Measurements from ENCODE around the gene RAP1GDS1.

The RAP1GDS1 gene, protein sequence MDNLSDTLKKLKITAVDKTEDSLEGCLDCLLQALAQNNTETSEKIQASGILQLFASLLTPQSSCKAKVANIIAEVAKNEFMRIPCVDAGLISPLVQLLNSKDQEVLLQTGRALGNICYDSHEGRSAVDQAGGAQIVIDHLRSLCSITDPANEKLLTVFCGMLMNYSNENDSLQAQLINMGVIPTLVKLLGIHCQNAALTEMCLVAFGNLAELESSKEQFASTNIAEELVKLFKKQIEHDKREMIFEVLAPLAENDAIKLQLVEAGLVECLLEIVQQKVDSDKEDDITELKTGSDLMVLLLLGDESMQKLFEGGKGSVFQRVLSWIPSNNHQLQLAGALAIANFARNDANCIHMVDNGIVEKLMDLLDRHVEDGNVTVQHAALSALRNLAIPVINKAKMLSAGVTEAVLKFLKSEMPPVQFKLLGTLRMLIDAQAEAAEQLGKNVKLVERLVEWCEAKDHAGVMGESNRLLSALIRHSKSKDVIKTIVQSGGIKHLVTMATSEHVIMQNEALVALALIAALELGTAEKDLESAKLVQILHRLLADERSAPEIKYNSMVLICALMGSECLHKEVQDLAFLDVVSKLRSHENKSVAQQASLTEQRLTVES

DNA sequence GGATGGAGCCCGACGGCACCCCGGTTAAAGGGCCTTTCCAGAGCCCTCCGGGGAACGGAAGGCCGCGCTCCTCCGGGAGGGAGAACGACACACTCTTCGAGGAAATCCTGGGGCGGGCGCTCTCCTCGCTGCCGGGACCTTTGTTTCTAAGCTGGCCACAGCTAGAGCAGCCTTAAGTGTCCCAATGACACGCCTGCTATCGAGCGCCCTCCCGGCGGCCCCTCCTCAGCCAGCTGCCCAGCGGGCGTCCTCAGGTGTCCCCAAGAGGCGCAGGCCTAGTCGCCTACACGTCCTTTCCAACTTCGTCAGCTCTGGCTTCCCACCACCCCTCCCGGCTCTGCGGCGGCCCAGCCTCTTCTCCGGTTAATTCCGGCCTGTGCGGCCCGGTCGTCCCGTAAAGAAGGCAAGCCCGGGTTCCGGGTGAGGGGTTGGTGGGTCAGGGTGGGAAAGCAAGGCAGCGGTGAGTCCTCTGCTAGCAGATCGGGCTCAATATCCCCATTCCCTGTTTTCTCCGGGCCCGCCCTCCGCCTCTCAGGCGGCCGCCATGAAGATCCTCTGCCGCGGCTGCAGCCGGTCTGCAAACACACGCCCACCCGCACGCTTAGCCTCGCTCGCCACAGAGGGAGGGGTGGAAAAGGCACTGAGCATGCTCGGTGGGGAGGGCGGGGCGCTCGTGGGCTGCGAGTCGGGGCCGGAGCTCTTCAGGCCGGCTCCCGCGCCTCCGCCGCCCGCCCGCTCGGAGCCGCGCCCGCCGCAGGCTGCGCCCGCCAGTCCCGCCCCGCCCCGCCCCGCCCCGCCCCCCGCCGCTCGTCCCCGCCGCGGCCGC is at the start of gene RAP1GDS1:
Gene RAP1GDS1, plus strand, starts transcription at position 806 of the 826 bp plus-strand sequence. CDS start 182 bp downstream, outside the sequence.
- ATAC-seq, result peak; percentile 85 to 88

DNA sequence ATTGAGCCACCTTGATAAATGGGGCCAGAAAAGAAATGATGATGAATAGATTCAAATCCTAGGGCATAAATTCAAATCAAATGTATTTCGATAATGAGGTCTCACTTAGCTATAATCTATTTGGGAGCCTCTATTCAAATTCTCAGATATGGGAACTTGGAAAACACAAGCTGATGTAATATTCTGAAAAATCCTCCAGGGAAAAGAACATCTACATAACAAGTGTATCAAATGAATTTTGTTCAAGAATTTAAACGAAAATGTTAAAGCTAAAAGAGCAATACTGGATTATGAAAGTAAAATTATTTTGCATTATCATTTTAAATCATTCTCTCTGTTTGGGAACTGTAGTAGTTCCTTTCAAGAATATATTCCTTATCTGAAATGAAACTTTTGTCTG is 38.9 kb upstream of the RAP1GDS1 start:
- no peak for ATAC-seq

DNA sequence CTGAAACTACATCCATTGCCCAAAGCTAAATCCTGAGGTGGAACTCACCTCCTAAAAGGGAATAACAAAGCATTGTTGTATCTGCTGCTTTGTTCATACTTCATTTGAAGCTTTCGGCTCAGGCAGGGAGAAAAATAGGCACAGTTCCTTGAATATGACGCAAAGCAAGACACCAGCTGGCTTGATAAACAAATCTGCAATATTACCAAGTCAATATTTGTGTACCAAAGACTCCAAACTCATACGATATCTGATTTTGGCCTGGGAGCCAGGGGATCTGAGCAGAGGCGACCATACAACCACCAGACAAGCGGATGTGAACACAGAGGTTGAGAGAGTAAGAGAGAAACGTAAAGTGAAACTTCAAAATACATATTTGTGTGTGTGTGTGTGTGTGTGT is 34.8 kb upstream of the RAP1GDS1 start:
- no peak for ATAC-seq

DNA sequence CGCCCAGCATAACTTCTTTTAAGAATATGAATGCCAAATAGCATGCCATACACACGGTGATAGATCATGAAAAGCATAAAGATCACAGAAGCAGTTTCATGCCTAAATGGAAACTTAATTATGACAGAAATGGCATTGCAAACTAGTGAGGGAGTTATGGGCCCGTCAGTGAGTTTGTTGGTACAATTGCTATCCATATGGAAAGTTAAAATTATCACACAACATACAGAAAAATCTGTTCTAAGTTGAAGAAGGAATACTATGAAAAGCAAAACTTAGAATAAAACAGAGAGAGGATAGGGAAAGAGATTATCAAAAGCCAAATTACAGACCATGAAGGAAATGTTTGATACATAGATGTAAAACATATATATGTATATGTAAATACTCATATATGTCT is 30.2 kb upstream of the RAP1GDS1 start:
- no peak for ATAC-seq

DNA sequence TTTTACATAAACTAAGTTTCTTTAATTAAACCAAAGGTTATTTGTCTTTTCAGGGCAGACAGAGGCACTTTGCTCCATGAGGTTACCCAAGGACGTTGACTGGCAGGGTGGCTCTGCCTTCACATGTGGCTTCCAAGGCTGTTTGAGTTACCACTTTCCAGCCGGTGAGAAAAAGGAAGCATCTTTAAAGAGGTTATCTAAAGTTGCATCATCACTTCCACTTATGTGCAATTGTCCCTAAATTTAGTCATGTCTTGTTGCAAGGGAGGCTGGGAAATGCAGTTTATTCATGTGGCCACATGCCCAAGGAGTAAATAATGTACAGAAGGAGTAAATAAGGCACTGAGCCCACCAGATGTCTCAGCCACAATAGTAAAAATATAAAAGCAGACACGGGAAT is 29.0 kb upstream of the RAP1GDS1 start:
- ATAC-seq, result no peak

DNA sequence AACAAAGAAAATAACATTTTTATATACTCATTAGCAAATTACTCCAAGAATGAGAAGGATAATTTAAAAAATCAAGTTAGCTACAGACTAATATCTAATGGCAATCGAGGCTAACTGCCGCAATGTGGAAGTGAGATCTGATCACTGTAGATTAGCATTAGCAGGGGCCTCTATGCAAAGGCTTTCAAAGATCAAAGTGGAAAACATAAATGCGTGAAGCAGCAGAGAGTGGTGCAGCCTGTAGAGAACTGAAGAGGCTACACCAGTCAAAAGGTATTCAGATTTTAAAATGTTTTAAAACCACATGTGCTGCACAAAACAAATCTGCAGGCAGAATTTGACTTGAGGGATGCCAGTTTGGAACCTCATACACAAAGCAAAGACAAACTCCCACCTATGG is 24.0 kb upstream of the RAP1GDS1 start:
- ATAC-seq, result no peak

DNA sequence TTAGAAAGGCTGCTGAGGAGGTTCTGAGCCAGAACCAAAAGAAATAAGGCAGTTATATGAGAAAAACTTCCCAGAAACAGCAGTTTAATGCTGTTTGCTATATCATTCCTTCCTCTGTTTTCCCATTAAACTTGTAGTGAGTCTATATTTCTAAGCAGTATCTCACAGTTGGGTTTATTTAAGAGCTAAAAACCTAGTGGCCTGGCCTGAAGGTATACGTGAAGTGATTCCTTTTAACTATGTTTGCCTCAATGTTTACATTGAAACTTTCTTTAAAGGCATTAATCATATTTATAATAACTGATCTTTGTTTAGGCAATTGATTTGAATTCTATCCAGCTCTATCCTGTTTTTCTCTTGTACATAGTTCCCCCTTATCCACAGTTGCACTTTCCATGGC is 19.1 kb upstream of the RAP1GDS1 start:
- ATAC-seq, result no peak

DNA sequence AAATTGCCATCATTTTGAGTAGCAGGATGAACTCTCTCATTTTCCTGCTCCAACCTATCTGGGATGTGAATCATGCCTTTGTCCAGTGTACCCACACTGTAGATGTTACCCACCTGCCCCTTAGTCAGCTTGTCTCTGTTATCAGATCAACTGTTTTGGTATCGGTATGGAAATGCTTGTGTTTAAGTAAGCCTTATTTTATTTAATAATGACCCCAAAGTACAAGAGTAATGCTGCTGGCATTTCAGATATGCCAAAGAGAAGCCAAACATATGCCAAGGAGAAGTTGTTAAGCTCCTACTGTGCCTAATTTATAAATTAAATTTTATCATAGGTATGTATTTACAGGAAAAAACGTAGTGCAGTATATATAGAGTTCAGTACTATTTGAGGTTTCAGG is 18.6 kb upstream of the RAP1GDS1 start:
- ATAC-seq, result no peak

DNA sequence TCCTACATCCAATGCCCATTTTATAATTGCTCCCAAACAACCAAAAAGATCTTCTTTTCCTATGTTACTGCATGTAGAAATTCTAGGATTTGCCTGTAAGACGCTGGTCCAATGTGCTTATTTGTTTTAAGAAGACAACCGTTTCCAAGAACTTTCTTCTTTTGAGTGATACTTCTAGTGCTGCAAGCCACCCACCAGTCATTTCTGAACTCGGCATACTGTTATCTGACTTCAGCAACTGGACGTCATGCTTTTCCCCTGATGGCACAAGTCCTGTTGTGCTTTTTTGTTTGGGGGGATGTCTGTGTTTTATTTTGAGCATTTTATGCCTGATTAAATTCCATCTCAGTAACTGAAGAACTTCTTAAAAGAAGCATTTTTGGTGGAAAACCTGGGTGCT is 16.0 kb upstream of the RAP1GDS1 start:
- no peak for ATAC-seq

DNA sequence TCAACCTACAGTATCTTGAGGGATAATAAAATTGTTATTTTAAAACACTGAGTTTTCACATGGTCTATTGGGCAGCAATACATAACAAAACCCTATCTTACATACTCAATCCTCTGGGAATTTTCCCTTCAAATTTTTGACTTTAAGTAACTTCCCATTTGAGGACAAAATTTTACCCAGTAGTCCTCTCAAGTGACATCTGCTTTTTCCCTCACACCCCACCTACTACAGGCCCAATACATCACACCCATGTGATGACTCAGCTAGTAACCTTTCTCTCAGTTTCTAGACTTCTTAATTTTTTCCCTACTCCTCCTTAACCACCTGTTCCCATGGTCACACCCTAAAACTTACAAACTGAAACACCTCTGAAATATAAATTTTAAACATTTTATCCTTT is 12.2 kb upstream of the RAP1GDS1 start:
- ATAC-seq, result peak; percentile 77 to 79

DNA sequence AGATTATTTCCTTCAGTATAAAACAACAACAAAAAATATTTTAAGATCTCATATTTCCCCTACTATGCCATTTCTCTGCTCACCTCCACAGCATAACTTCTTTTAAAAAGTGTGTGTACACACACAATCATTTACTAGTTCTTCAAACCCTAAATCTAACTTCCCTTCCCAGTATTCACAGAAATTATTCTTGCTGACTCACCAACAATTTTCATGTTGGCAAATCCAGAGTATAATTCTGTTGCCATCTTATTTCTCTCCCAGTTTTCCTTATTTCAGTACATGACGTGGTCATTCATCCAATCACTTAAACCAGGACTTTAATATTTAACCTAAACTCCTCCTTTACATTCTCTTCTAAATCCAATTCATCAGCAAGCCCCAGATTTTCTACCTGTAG is 11.4 kb upstream of the RAP1GDS1 start:
- ATAC-seq, result no peak

DNA sequence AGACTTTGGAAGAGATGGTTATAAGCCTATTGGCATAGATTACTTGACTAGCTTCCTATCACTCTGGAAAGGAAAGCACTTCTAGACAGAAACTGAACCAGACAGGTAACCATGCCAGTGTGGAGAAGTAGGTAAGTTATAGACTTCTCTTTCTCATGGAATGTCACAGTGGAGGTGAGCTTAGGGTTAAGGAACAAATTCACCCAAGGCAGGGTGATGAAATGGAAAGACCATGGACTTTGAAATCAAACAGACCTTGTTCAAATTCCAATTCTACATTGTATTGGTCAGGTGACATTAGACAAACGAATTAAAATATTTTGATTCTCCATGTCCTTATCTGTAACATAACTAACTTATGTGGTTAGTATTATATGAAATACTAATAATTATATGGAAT is 7.7 kb upstream of the RAP1GDS1 start:
- ATAC-seq, result no peak

DNA sequence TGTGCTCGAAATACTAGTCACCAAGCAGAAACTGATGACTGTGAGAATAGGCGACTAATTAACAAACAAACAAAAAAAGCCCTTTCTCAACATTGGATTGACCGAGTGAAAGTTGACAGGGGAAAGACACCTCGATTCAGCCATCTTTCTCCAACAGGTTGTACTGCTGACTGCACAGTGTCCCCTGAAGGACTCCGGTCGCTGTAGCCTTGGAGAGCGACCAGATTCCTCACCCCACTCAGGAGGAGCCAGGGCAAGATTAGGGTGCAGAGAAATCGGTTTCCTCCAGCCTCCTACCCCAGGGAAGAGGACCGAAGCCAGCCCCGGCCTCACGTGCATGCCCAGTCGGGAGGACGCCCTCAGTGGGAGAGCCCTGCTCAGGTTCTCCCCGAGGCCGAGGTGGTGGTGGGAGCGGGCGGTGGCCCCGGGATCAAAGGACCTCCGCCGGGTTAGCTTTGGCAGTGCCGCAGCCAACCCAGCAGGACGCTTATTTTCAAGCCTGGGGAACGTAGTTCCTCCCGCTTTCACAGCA is 1.1 kb upstream of the RAP1GDS1 start:
- no peak for ATAC-seq

DNA sequence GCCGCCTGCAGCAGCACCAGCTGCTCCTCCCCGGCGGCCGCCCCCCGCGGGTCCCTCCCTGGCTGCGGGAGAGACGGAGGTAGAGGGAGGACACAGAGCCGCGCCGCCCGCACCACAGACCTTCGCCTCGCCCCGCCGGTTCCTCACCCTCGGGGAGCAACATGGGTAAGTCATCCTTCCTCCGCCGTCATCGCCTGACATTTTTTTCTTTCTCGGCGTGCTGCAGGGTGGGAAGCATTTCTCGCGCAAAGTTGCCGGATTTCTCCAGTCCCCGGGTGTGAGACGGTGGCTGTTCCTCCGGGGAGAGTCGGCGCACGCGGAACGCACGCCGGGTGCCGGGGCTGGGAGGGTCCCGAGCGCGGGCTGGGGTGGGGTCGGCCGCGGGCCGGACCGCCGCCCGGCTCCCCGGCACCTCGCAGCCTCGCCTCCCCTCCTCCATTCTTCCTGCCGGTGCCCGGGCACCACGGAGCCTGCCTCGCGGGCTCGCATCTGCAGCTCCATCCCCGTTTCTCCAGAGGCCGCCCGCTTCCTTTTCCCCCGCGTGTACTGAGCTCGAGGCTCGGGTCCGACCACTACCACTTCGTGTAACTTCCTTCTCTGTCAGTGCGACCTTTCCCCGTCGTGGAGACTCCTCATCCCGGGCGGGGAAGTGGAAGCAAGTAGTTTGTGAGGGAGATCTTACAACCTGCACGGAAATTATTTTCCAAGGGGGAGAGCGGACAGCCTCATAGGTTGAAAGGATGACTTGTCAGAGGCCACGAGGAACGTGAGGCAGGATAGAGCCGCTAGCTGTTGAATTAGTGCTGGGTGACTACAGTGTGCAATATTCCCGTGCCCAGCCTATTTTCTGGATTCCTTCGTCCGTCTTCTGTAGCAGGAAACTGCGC is 464 bp downstream of the RAP1GDS1 start:
- peak; percentile 3 to 5 for ATAC-seq

DNA sequence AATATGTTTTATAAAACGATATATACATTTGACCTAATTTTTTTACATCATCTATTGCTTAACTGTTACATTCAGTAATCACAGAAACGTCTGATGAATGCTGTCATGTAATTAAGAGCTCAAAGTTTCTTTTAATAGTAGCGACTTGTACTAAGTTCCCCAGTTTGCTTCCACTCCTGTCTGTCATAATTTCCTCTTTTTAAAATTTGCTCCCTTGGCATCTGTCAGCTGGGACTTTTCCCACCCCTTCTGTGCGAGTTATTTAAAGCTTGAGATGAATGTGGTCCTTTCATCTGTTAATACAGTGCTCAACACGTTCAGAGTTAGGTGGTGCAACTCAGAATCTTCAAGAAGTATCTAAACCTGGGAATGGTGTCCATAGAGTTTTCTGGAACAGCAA is 1.2 kb downstream of the RAP1GDS1 start:
- no peak for ATAC-seq

DNA sequence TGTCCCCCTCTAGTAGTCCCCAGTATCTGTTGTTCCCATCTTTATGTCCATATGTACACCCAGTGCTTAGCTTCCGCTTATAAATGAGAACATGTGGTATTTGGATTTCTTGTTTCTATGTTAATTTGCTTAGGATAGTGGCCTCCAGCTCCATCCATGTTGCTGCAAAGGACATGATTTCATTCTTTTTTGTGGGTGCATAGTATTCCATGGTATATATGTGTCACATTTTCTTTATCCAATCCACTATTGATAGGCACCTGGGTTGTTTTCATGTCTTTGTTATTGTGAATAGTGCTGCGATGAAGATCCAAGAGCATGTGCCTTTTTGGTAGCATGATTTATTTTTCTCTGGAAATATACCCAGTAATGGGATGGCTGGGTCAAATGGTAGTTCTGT is 6.3 kb downstream of the RAP1GDS1 start:
- ATAC-seq, result no peak

DNA sequence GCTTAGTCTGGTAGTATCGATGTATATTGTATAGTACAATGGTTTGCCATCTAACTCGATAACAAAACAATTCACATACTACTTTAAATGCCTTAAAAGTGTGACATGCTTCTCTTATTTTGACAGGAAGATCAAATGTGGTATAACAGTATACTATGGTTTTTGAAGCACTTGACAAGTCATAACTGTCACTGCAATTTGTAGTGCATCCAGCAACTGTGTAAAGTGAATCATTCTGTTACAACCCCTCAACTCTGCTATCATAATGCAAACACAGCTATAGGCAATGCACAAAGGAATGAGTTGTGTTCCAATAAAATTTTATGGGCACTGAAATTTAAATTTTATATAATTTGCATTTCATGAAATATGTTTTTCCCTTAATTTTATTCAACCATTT is 14.0 kb downstream of the RAP1GDS1 start:
- ATAC-seq, result peak; percentile 92

DNA sequence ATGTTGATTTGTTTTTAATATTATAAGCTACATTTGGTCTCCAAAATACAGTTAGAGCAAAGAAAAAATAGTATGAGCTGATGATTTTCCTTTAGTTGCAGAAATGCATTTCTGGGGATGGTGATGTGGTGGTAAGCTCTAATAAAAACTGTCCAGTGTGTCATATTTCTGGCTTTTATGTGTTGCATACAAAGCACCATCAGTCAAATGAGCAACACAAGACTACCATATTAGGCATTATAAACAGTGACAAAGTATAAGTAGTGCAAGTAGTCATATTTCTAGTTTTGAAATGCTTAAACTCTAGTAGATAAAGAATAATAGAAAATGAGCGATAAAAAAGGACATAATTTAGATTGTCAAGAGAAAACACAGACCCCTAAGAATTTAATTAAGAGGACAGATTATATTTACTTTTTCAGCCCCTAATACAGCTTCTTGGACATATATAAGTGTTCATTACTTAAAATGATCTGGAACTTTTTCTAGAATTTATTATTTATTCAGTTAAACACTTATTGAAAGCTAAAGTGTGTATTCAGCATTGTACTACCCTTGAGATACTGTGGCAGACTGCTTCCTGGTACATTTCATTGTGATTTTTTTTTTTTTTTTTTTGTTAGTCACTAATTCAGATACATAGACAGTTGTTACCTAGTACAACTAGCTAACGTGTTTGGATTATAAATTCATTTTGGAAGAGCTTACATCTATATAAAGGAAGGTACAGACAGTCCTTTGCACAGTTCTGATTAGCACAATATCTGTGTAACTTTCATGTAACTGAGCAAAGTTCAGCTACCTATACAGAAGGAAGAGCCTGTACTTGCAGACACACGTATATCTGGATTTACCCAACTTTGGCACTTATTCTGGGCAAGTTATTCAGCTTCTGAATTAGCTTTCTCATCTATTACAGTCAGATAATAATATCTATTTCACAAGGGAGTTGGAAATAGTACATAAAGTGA is 22.3 kb downstream of the RAP1GDS1 start:
- ATAC-seq, result peak; percentile 90 to 92

DNA sequence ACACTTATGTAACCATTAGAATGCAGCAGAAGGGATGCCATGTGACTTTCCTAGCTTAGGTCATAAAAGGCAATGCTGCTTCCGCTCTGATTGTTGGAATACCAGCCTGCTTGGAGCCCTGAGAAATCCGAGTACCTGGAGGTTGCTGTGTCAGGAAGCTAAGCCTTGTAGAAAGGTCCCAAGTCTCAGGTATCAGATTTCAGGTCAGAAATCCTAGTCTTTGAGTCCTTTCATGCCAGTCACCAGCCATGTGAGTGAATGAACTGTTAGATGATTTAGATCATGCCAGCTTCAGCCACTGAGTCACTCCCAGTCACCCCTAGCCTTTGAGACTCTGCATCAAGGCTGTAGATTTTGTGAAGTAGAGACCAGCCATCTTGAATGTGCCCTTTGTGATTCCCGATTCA is 23.5 kb downstream of the RAP1GDS1 start:
- ATAC-seq, result peak in 1 of 2 donors; percentile 46

DNA sequence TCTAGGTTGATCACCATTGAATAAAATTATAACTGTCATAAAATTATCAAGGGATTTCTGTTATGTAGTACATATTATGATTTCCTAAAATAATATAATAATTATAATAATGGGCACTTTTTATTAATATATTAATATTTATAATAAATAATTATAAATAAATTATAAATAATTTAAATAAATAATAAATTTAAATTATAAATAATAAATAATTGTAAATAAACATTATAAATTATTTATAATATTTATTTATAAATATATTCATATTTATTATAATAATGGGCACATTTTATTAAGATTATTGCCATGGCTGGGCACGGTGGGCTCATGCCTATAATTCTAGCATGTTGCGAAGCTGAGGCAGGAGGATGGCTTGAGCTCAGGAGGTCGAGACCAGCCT is 24.5 kb downstream of the RAP1GDS1 start:
- ATAC-seq, result no peak

DNA sequence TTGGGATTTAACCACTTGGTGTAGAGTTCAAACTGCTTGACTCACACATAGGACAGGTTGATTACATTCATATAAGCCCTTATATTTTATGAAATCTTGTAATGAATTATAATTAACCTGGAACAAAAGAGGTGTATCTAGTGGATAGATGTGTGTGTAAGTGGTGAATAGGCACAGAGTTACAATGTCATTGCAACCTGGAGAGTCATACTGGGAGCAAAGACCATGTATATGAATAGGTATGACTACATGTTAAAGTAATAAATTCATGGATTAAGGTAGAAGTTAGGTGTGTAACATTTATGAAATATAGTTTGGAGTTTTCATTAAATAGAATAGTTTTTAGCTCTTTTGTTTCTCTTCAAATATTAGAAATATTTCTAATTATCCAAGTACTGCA is 26.1 kb downstream of the RAP1GDS1 start:
- peak; percentile 32 to 34 for ATAC-seq
